ENCODE data around the gene RTL1. TPM values are rescaled to one million over a fixed set of nuclear protein-coding genes. Genes with fewer than 3 reads are reported as not detected.

The RTL1 gene
- total RNA-seq, 3 donors from 2014 or later: not detected

- ATAC-seq: no peak
- intact Hi-C loops (cut with DNase I, micrococcal nuclease): no loop called here
- Histone ChIP-seq H3K4me3 (no peak overlapping the region), H3K4me1 (ENCODE audit: low read depth) (no peaks in the 10 kb centered on the region), H3K36me3 (ENCODE audit: low read depth) (no peaks in the 10 kb centered on the region), H3K9me3 (no peaks in the 10 kb centered on the region)
- peak in 2 of 3 donors; percentile 8 to 14 for DNase-seq
- TF ChIP-seq, protein P1, sequence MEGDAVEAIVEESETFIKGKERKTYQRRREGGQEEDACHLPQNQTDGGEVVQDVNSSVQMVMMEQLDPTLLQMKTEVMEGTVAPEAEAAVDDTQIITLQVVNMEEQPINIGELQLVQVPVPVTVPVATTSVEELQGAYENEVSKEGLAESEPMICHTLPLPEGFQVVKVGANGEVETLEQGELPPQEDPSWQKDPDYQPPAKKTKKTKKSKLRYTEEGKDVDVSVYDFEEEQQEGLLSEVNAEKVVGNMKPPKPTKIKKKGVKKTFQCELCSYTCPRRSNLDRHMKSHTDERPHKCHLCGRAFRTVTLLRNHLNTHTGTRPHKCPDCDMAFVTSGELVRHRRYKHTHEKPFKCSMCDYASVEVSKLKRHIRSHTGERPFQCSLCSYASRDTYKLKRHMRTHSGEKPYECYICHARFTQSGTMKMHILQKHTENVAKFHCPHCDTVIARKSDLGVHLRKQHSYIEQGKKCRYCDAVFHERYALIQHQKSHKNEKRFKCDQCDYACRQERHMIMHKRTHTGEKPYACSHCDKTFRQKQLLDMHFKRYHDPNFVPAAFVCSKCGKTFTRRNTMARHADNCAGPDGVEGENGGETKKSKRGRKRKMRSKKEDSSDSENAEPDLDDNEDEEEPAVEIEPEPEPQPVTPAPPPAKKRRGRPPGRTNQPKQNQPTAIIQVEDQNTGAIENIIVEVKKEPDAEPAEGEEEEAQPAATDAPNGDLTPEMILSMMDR (IDR thresholded peaks at IDR 0.05): no peak
Measured at GRCh38 chr14:100868621-100869370, 34.7 kb downstream of the RTL1 start.

DNA sequence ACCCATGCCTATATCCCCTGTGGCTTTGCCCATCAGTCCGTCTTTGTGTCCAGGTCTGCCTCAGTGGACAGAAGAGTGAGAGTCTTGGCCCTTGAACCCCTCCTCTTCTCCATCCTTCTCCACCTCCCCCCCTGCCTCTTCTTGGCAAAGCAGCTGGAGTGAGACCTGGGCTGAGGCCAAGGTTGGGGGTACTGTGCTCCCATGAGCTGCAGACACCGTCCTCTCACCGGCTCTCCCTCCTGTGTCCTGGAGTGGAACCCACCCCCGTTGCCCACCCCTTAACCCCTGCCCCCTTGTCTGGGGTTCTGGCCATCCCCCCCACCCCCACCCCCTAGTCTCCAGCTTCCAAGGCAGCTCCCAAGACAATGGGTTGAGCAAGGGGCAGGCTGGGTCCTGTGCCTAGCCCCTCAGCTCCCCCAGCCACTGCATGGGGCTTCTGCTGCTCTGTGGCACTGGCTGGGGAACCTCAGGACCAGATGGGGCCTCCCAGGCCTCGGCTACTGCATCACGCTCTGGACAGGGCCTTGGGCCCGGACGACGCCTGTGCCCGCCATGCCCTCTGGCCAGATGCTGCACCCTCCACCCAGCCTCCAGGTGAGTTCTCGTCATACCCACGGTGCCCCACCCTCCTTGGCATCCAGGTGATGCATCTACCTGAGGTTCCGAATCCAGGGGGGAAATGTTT, 35.7 kb downstream of the RTL1 start:
- DNase-seq (peak in 2 of 3 donors; percentile 10 to 22), ATAC-seq (no peak)
- Histone ChIP-seq H3K9me3 (no peaks in the 10 kb centered on the region), H3K4me1 (ENCODE audit: low read depth) (no peaks in the 10 kb centered on the region), H3K4me3 (no peak overlapping the region), H3K36me3 (ENCODE audit: low read depth) (no peaks in the 10 kb centered on the region)
- TF ChIP-seq, protein P1 (IDR thresholded peaks at IDR 0.05): no peak
- intact Hi-C loops (cut with DNase I, micrococcal nuclease): no loop called here

GRCh38 chr14:100866666-100867630, 36.6 kb downstream of the RTL1 start:
- Histone ChIP-seq H3K9me3 (no peaks in the 10 kb centered on the region), H3K4me1 (ENCODE audit: low read depth) (no peaks in the 10 kb centered on the region), H3K36me3 (ENCODE audit: low read depth) (no peaks in the 10 kb centered on the region), H3K4me3 (no peak overlapping the region)
- TF ChIP-seq, protein P1 (IDR thresholded peaks at IDR 0.05): no peak
- peak in 2 of 3 donors; percentile 11 to 19 for DNase-seq
- ATAC-seq: no peak
- intact Hi-C loops (cut with DNase I, micrococcal nuclease): no loop called here

DNA sequence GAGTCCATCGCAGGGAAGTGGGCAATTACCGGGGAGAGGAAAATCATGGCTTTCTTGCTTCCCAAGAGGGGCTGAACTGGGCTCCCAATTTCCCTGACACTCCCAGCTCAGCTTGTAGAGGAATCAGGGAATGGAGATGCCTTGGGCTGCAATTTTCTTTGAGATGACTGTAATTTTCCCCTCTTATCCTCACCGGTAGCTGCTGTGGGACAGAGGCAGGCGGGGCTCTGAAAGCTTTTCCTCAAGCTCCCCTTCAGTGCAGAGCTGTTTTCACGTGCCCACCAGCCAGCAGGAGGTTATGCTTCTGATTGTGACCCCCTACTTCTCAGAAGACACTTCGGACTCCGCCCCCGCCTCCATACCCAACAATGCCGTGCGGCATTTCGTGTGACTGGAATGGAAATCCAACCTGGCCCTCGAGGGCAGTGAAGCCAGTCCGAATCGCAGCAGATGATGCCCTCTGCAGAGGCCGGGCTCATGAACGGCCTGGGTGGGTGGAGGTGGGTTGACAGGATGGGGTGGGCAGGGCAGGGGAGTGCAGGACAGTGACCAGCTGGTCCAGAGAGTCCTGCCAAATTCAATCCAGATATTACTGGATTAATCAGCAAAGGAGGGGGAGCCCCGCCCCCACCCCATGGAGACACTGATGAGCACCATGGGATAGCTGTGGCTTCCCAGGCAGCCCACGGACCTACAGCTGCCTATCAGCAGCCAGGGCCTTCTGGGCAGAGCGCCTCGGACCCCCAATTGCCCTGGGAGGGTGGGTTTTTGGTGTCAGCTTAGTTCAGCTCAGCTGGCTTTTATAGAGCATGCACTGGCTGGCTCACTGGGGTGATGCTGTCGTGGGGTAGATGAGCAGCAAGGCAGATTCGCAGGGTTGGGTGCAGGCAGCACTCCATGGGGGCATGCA, 37.6 kb downstream of the RTL1 start:
- Histone ChIP-seq H3K4me3 (no peak overlapping the region), H3K9me3 (no peaks in the 10 kb centered on the region), H3K36me3 (ENCODE audit: low read depth) (no peaks in the 10 kb centered on the region), H3K4me1 (ENCODE audit: low read depth) (no peaks in the 10 kb centered on the region)
- peak in 2 of 3 donors; percentile 3 to 33 for DNase-seq
- intact Hi-C loops (cut with DNase I, micrococcal nuclease): no loop called here
- TF ChIP-seq, protein P1 (IDR thresholded peaks at IDR 0.05): no peak
- ATAC-seq: no peak

Measured in mucosa of descending colon (tissue), 3 donors.